GM12878 (cell line): ENCODE results near the gene STXBP1. TPM values are rescaled to one million over a fixed set of nuclear protein-coding genes. Genes with fewer than 3 reads are reported as not detected.
A peak's percentile ranks its signal among the peaks of the same experiment; 100 is the strongest.

ENCODE experiments used
- ATAC-seq: fragments of 200-7000 bp; cut with Tn5 transposase; 3 replicates; pipeline ENCODE4 v1.9.1; 2020; ENCODE audit warnings: mild to moderate bottlenecking, moderate library complexity
- BruUV-seq: library from RNA; stranded (reverse); fragments of 400-500 nt; replicated peaks from 2 replicates; lab custom pipeline; 2021; lab: Mats Ljungman, UMichigan
- CTCF ChIA-PET: fragments of 300-600 bp; sonication (Branson Sonifier 250); formaldehyde crosslinking; extraction: SDS; loops from one replicate; lab custom pipeline; 2021; ENCODE audit warnings: inconsistent platforms; lab: Yijun Ruan, JAX
- POLR2A ChIA-PET: fragments of 350-600 bp; formaldehyde crosslinking; extraction: SDS; loops from one replicate; lab custom pipeline; 2021; ENCODE audit warnings: inconsistent platforms; lab: Charles Lee
- RAD21 ChIA-PET: fragments of 300-600 bp; sonication (Branson Sonifier 250); formaldehyde crosslinking; loops from one replicate; lab custom pipeline; 2023; ENCODE audit warnings: antibody characterized with exemption; ENCODE audit not compliant: unreplicated experiment; lab: Charles Lee
- SMC1A ChIA-PET: fragments of 300-600 bp; sonication (Branson Sonifier 250); formaldehyde crosslinking; loops from one replicate; lab custom pipeline; 2023; ENCODE audit not compliant: unreplicated experiment, uncharacterized antibody; lab: Charles Lee
- DNase-seq: peaks from one replicate; pipeline ENCODE4 v3.0.0-alpha.2; 2011; ENCODE audit warnings: low read depth, low spot score
- FAIRE-seq: peaks from 3 replicates; lab custom pipeline; 2011; peaks lifted over from hg19 to GRCh38; lab: Jason Lieb, UNC
- H2AFZ ChIP-seq: 2 replicates; pipeline ENCODE4 v1.6.0; 2011; ENCODE audit warnings: low read depth, low read length, control low read depth; ENCODE audit not compliant: control insufficient read depth
- H3K27ac ChIP-seq: 2 replicates; pipeline ENCODE4 v1.5.1; 2011; ENCODE audit warnings: control low read depth; ENCODE audit not compliant: control insufficient read depth, insufficient read depth
- H3K27me3 ChIP-seq, 2 experiments: replicated peaks in 1 of 2; 2 replicates each; pipeline versions ENCODE4 v1.6.0 to v1.6.1; 2011; ENCODE audit warnings: low read length in 1 of 2; ENCODE audit not compliant: control insufficient read depth in 2 of 2, insufficient read depth in 2 of 2
- H3K36me3 ChIP-seq, 2 experiments: 2 replicates each; pipeline ENCODE4 v1.5.1; 2011; ENCODE audit warnings: low read length in 1 of 2; ENCODE audit not compliant: control insufficient read depth in 2 of 2, insufficient read depth in 2 of 2
- H3K4me1 ChIP-seq: 2 replicates; pipeline ENCODE4 v1.6.1; 2011; ENCODE audit warnings: mild to moderate bottlenecking, low read length, moderate library complexity, mixed read lengths; ENCODE audit not compliant: control insufficient read depth, insufficient read depth
- H3K4me2 ChIP-seq: 2 replicates; pipeline ENCODE4 v1.6.0; 2011; ENCODE audit warnings: control low read depth; ENCODE audit not compliant: control insufficient read depth, insufficient read depth
- H3K4me3 ChIP-seq: fragments of 200-600 bp; sonication (generic); 2 replicates; pipeline ENCODE4 v1.5.1; 2016
- H3K79me2 ChIP-seq: 2 replicates; pipeline ENCODE4 v1.6.0; 2011; ENCODE audit warnings: low read length; ENCODE audit not compliant: control insufficient read depth, insufficient read depth
- H3K9ac ChIP-seq: 2 replicates; pipeline ENCODE4 v1.8.0; 2011; ENCODE audit warnings: low read length, control low read depth, mixed read lengths; ENCODE audit not compliant: control insufficient read depth, insufficient read depth
- H3K9me3 ChIP-seq: replicated peaks from 3 replicates; pipeline ENCODE4 v1.5.1; 2011; ENCODE audit warnings: mild to moderate bottlenecking, low read length; ENCODE audit not compliant: control insufficient read depth, insufficient read depth
- H4K20me1 ChIP-seq: 2 replicates; pipeline ENCODE4 v1.6.0; 2011; ENCODE audit not compliant: control insufficient read depth, insufficient read depth
- CTCF ChIP-seq, 3 experiments: IDR thresholded peaks in 2 of 3; conservative IDR thresholded peaks in 1 of 3; 2 replicates each; pipeline ENCODE4 v1.5.1; 2011; ENCODE audit warnings: low read depth in 3 of 3, low read length in 3 of 3, mild to moderate bottlenecking in 3 of 3, control low read depth in 2 of 3, moderate library complexity in 2 of 3, inconsistent platforms in 1 of 3, mixed read lengths in 1 of 3; ENCODE audit not compliant: control insufficient read depth in 2 of 3, insufficient read depth in 1 of 3; ENCODE audit errors: extremely low read depth in 1 of 3
- ETV6 ChIP-seq, 2 experiments: fragments of 450-650 bp in 1 of 2; IDR thresholded peaks in 1 of 2; conservative IDR thresholded peaks in 1 of 2; 2 replicates each; pipeline ENCODE4 v1.6.1; 2014; ENCODE audit warnings: antibody characterized with exemption in 1 of 2, borderline replicate concordance in 1 of 2, low read depth in 1 of 2, mild to moderate bottlenecking in 1 of 2, moderate library complexity in 1 of 2
- IKZF1 ChIP-seq: fragments of 450-650 bp; conservative IDR thresholded peaks from 2 replicates; pipeline ENCODE4 v1.6.1; 2017; ENCODE audit warnings: antibody characterized with exemption, mild to moderate bottlenecking
- IKZF2 ChIP-seq, 2 experiments: fragments of 450-650 bp; IDR thresholded peaks; 2 replicates each; pipeline ENCODE4 v1.6.1; 2017; ENCODE audit warnings: mild to moderate bottlenecking in 2 of 2, moderate library complexity in 2 of 2
- SPI1 ChIP-seq: IDR thresholded peaks from 2 replicates; pipeline ENCODE4 v1.6.1; 2011; ENCODE audit warnings: low read depth, mild to moderate bottlenecking, low read length, moderate library complexity, borderline replicate concordance; ENCODE audit not compliant: insufficient read depth
- ZZZ3 ChIP-seq: IDR thresholded peaks from 2 replicates; pipeline ENCODE4 v1.6.1; 2011; ENCODE audit warnings: low read depth; ENCODE audit not compliant: control insufficient read depth, insufficient read length
- WGBS: methylation state at CpG from one replicate; pipeline ENCODE4 v1.1.6; 2016; ENCODE audit warnings: low lambda C conversion rate; ENCODE audit not compliant: insufficient replicate concordance, insufficient coverage; ENCODE audit errors: missing lambda C conversion rate; 5-methylcytosine and 5-hydroxymethylcytosine counted together
- in situ Hi-C: fragments of 300-500 bp; cut with MboI; formaldehyde crosslinking; loops from 9 replicates; pipeline ENCODE4 v1.14.3; 2018; ENCODE audit warnings: mixed read lengths
- intact Hi-C: fragments of 100-400 bp; cut with micrococcal nuclease; formaldehyde crosslinking; loops from one replicate; pipeline ENCODE4 v1.14.2; 2022; ENCODE audit not compliant: unreplicated experiment
- polyA plus RNA-seq, 11 experiments: library from polyadenylated mRNA; depleted of rRNA in 4 of 11; unstranded in 6 of 11; stranded (reverse) in 5 of 11; fragments of >200 nt; fragmentation: Nextera tagmentation in 4 of 11; fragmentation: Illumina TruSeq in 1 of 11; extraction: Ambion mirVana in 4 of 11; extraction: Trizol in 1 of 11; gene quantifications; 1 replicate in 1 of 11; 2 replicates in 10 of 11; pipeline versions ENCODE4 v1.2.1 to v1.2.3, GENCODE V29; 2011 to 2016; ENCODE audit warnings: inconsistent platforms in 2 of 11, missing spikeins in 2 of 11, low read depth in 1 of 11
- total RNA-seq, 4 experiments: library from RNA; depleted of rRNA in 3 of 4; stranded (reverse); fragments of >200 nt in 3 of 4; fragmentation: Illumina TruSeq in 1 of 4; extraction: Trizol in 1 of 4; gene quantifications; 2 replicates each; pipeline versions ENCODE4 v1.2.1 to v1.2.3, GENCODE V29; 2013 to 2021

STXBP1 gene
- total and polyA plus RNA-seq, 10 of the 15 experiments (the other 5 are each of a cell fraction or from before 2014, with no cell fraction given): 0.08 to 0.85 (median 0.31) TPM; not detected in 3

DNA sequence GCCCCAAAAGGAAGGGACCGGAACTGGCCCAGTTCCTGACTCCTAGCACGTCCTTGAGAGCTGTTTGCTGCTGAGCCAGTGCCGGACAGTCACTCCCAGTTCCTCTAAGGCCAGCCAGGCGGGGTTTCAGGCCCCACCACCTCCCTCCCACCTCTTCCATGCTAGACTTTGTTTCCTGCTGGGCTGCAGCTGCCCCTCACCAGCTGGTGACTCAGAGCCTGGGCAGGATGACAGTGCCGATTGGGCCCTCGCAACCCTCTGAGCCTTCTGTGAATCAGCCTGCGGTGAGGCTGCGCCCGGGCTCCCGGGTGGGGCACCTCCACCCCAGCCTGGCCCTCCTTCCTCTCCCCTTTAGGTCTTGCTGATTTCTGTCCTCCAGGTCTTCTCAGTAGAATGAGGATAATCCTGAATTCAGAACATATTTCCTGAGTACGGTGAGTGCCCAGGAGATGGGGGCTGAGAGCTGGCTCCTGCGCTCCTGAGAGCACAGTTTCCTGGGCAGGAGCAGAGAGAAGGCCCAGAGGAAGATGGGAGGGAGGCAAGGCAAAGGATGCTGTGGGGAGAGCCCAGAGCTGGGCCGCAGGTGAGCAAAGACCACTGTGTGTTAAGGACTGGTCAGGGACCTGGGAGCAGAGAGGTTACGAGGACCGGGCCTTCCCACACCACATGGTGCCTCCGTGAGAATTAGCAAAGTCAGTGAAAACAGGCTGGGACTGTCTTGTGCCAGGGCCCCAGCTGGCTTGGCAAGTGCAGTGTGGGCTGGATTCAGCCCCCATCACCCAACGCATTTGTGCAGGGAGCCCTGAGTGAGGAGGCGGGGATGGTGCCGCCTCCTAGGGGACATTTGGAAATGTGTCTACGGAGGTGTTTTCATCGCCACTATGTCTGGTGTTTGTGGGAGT lies 32.9 kb upstream of the STXBP1 start:
- H3K9me3 ChIP-seq: peaks cover 2% of the 10 kb centered on the region; the same call in 1 of the 3 replicates
- no peak for TF ChIP-seq CTCF (IDR thresholded peaks at IDR 0.05 in 2 of 3, conservative IDR thresholded peaks at IDR 0.05 in 1 of 3; ENCODE audit: control insufficient read depth in 2 of 3, extremely low read depth in 1 of 3, insufficient read depth in 1 of 3, low read depth in 3 of 3, low read length in 3 of 3)
- TF ChIP-seq ZZZ3: no peak
- TF ChIP-seq IKZF1: peak; percentile 53; the same call in 1 of the 2 replicates
- TF ChIP-seq SPI1: peak; percentile 76
- TF ChIP-seq IKZF2 (IDR thresholded peaks at IDR 0.05): peak in 1 of 2 experiments; percentile 27; a peak in 1 of 4 replicates
- no peak for TF ChIP-seq ETV6 (conservative IDR thresholded peaks at IDR 0.05 in 1 of 2, IDR thresholded peaks at IDR 0.05 in 1 of 2; ENCODE audit: borderline replicate concordance in 1 of 2, low read depth in 1 of 2)
- SMC1A ChIA-PET: interaction anchor here (0.6 to 1.0 kb wide), 3 partner anchors 10 to 290 kb away, joined by 3 read pairs; no protein-coding TSS in a partner anchor
- RAD21 ChIA-PET: interaction anchor here (1.1 kb wide), 1 partner anchor 155 kb away, joined by 4 read pairs; the partner anchor contains the start of gene TOR2A
- H3K4me2 ChIP-seq: peak overlapping the region; percentile 48; the same call in 1 of the 2 replicates
- H3K4me1 ChIP-seq: peaks cover 7% of the 10 kb centered on the region
- intact Hi-C loops: no loop called here
- 39% methylated on average over 21 of the region's 21 CpGs for WGBS
- peak overlapping the region; percentile 58 for H2AFZ ChIP-seq
- in situ Hi-C loops: no loop called here
- H3K79me2 ChIP-seq: no peaks in the 10 kb centered on the region
- H3K4me3 ChIP-seq: no peak overlapping the region
- DNase-seq: peak; percentile 32
- CTCF ChIA-PET: interaction anchor here (1.3 kb wide), 2 partner anchors 8 to 155 kb away, joined by 3 read pairs; partner anchors contain the start of gene TOR2A
- POLR2A ChIA-PET: no interaction called here
- H3K36me3 ChIP-seq: no peaks in the 10 kb centered on the region
- BruUV-seq: no TSS peak
- no peaks in the 10 kb centered on the region for H4K20me1 ChIP-seq
- ATAC-seq: peak; percentile 87
- H3K9ac ChIP-seq: no peak overlapping the region
- FAIRE-seq: no peak
- H3K27ac ChIP-seq: no peak overlapping the region
- no peaks in the 10 kb centered on the region for H3K27me3 ChIP-seq
